GM18861 (cell line): Measurements from ENCODE around the gene GSG1L.

Experiments used
- ATAC-seq: cut with Tn5 transposase; IDR thresholded peaks from one replicate; pipeline ENCODE4 v1.9.1; 2021; ENCODE audit not compliant: unreplicated experiment

The GSG1L gene

DNA sequence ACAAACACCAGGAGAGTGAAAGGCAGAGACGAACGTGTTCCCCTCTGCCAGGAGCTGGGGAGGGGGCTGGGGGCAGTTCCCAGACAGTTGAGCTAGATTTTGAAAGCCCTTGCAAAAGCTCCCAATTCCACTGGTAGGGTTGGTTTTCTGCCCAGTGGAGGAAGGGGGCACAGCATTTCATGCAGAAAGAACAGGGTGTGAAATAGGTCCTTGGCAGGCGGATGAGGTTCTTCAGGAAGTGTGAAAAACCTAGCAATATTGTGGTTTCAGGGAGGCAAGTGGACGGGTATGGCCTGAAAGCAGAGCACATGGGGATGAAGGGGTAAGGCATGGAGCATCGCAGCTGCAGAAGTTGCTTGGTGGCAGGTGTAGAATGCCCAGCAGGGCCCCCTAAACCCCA lies 265.3 kb downstream of the GSG1L start:
- no peak for ATAC-seq

DNA sequence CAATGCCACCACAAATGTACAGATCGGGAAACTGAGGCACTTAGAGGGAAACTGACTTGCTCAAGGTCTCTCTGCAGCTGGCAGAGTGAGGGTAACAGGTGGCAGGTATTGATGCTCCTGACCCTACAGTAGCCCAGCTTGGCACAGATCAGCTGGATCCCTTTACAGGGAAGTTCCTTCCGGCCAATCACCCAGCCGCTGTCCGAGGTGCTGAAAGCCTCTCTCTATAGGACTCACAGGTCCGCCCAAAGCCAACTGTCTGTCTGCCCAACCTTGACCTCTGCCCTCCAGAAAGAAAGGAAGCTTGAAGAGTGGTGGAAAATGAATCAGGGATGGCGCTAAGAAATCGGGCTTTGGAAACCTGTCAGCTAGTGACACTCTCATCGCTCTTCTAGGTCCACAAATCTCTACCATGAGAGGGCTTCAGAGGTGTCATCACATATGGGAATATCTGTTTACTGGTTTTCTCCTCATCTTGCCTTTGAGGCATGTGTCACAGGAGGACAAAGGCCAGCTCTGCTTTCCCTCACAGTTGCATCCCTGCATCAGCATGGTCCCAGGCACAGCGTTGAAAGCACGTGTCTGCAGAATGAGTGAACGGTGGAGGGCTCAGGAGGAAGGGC lies 267.4 kb downstream of the GSG1L start:
- ATAC-seq, result no peak

DNA sequence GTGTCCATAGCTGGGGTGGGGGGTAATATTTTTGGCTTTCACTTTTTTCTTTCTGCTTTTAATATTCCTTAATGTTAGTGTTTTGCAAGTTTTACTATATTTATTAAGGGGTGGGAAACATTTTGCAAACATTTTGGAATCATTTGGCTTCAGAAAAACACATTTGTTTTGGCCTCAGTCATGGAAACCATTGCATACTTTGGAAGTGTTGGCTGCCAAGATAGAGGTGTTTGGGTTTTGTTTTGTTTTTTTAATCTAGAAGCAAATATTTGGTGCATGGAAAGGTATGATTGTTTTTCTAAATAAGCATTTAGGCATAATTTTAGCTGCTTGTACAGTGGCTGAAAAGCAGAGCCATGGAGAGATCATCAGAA lies 270.3 kb downstream of the GSG1L start:
- no peak for ATAC-seq

DNA sequence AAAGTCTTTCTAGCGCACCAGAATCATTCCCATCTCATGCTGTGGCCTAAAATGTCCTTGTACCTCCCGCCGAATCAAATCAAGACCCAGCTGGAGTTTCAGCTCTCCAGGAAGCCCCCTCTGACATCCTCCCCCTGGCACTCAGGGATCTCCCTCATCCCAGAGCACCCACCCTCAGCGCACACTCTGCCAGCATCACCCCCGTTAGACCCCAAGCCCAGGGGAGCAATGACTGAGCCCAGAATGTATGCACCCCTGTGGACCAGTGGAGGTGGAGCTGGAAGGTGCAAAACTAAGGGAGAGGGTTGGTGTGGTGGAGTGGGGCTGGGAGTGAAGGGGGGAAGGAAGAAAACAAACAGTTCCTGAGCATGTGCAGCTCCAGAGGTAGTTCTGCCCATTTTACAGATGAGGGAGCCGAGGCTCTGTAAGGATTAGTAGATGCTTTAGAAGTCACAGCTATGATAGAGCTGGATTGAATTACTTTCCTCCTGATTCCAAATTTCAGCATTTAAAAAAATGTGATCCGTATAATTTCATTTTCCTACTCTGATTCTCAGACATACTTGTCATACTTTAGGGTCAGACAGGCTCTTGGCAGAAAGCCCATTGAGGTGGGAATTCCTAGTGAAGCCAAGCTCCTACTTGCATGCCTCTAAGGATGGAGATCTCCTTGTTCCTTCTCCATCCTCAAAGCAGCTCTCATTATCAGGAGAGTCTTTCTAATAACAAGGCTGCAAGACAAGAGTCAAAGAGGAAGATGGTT lies 270.8 kb downstream of the GSG1L start:
- ATAC-seq, result no peak

DNA sequence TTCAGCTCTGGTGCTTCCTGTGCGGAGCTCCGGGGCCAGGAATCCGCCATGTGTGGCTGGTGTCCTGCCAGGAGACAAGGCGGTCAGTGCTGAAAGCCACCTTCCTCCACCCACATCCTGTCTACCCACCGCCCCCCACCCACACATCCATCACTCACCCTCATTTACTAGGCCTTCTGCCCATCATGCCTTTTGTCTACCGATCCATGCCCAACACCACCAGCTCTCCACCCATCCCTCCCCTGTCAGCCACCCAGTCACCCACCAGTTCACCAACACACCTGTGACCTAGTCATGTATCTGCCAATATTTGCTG lies 272.2 kb downstream of the GSG1L start:
- no peak for ATAC-seq

DNA sequence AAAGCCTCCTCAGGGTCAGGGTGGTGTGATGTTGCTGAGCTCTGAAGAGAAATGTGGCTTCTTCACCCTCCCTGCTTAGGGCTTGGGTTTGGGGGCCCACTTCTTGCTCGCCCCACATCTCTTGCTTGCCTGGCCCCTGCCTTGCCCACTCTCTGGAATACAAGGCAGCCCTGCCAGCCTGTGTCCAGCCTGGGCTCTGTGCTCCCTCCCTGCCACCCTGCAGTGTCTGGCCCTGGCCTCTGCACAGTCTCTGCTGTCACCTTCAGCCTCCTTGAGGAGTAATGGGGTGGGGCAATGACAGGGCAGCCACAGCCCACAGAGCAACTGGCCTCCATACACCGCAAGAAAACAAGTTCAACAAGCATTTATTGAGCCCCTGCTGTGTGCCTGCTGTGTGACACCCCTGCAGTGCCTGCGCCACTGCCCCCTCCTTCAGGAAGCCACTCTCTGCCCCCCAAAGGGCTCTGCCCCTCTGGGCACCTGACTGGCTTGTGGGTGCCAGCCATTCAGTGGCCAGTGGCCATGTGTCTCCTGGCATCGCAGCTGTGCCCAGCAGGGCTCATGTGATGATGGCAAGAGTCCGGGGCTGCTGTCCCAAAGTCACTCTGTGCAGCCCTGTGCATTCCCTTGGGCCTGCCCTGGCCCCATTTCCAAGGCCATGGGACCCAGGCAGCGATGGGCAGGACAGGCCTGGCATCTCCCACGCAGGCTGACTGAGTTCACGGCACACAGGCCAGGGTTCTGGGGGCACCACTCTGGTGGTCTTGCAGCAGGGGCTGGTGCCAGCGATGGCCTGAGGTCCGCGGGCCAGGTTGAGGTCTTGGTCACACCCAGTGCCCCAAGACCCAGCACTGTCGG lies 272.7 kb downstream of the GSG1L start:
- no peak for ATAC-seq

DNA sequence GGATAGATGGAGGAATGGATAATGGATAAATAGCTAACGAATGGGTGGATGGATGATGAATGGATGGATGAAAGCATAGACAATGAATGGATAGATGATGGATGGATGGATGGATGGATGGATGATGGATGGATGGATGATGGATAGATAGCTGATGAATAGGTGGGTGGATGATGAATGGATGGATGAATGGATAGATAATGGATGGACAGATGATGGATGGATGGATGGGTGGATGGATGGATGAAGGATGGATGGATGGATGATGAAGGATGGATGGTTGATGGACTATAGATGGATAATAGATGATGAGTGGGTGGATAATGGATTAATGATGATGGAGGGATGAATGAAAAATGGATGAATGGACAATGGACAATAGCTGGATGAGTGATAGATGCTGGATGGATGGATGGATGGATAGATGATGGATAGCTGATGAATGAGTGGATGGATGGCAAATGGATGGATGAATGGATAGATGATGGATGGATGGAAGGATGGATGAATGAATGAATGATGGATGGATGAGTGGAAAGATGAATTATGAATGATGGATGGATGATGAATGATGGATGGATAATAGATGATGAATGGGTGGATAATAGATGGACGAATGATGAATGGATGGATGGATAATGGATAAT lies 273.8 kb downstream of the GSG1L start:
- no peak for ATAC-seq

DNA sequence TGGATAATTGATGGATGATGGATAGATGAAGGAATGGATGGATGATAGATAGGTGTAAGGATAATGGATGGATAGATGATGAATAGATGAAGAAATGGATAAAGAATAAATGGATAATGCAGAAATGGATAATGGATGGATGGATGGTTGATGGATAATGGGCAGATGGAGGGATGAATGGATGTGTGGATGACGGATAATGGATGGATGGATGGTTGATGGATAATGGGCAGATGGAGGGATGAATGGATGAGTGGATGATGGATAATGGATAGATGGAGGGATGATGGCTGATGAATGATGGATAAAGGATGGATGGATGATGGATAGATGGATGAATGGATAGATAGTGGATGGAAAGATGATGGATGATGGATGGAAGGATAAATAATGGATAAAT lies 274.4 kb downstream of the GSG1L start:
- no peak for ATAC-seq

DNA sequence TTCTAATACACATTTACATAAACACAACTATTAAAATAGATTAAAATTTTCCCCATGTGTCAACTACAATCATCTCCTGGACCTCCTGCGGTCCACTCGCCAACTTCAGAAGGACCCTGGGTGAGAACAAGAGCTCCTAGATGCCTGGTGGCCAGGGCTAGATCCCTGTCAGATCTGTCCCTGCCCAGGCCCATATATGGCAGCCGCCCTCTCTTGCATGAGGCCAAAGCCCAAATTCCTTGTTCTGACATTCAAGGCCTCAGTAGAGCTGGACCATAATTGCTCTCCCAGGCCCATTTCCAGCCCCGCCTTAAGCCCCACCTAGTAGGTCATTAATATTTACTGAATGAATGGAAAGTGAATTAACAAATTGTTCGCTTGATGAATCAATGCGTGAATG lies 275.8 kb downstream of the GSG1L start:
- ATAC-seq, result no peak

DNA sequence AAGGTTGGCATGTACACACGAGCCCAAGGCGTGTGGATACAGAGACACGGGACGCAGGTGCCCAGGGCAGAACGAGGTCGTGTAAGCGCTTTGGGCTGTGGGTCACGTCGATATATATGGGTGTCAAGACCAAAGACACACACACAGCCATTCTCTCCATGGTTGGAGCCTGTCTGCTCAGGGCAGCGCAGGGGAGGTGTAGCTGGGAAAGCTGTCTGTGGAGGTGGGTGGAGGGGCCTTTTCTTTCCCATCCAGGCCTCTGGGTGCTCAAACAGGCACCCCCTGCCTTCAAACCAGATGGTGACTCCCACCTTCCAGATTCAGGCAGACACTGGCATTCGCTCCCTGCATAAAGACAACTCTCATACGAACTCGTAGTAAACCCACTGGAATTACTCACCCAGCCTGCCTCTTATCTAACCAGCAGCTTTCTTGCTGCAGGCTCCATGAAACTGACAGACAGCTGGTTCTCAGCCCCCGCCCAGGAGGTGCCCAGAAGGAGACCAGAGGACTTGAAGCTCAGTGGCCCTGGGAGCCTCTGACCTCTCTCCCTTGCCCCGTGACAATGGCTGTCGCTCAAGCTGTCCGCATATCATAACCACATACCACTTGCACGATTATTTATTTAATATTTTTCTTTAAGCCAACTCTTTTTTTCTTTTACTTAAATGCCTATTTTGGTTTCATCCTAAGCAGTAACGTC lies 276.4 kb downstream of the GSG1L start:
- ATAC-seq, result no peak

DNA sequence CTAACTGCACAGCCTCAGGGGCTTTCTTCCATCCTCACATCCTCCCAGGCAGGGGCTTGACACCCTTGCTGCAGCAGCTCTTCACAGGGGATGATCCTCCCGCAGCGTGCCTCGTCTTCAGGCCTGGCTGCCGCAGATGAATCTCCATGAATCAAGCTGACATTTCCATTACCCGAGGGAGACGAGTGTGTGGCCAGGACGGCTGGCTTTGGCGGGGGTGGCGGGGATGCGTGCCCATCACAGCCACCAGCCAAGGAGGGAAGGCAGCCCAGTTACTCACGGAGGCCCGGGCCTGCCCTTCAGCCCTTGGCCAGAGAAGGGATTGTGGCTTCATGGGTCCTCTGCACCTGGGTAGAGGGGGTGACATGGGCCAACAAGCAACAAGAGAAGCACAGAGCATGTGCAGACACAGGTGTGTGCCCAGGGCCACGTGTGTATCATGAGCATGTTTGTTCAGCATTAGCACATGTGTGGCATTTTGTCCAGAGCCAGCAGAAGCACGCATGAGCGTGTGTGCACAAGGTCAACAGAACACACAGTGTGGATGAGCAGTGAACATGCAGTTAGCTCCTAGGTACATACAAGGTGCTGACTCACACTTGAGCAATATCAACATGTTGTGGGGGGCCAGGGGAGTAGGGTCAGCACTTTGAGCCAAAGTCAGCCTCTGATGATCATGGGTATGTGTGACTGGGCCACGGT lies 277.1 kb downstream of the GSG1L start:
- no peak for ATAC-seq

DNA sequence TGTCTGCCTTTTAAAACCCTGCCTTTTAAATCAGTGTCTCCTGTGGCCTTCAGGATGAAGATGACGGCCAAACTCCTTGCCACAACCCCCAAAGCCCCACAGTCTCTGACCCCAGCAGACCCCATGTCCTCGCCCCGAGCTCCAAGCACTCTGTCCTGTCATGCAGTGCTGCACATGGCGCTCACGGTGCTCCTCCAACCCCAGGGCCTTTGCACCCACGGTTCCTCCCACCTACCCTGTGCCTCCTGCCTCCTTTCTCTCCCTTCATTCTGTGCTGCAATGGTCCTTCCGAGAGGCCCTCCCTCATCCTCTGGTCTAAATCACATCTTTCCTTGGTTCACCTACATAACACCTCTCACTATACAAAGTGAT lies 278.2 kb downstream of the GSG1L start:
- no peak for ATAC-seq

DNA sequence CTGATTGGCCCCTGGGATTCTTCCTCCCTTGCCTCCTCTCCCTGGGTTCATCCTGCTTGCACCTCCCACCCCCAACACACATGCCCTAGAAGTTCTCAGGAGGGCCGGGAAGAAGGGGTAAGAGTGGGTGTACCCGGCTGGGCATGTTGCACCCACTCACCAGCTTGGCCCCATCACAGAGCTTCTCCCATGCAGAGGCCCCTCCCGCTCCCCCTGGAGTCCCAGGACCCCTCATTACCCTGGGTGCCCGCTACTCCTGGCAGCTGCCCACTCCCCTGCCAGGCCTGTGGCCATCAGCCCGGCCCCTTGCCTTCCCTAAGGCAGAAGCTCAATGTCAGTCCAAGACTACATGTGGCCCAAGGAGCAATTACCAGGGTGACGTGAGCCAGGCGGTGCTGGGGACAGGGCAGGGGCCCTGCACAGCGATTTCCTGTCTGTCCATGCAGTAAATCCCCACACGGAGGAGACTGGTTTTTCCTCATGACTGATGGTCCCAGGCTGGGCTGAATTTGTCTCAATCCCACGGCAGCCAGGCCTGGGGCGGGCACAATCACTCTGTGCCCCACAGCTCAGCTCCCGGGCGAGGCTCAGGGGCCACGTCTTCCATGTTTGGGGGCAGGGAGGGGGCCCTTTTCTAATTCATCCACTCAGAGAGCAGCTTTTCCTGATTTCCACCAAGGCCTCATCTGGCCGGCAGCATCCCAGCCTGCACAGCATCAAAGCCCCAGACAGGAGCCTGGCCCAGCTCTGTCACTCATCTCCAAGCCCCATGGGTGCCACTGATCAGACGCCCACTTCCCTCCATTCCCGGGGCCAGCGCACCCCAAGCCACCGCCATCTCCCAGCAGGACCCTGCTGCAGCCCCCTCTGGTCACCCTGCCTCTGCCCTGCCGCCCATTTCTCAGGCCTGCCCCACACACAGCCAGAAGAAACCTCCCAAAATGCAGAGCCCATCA lies 278.9 kb downstream of the GSG1L start:
- no peak for ATAC-seq

DNA sequence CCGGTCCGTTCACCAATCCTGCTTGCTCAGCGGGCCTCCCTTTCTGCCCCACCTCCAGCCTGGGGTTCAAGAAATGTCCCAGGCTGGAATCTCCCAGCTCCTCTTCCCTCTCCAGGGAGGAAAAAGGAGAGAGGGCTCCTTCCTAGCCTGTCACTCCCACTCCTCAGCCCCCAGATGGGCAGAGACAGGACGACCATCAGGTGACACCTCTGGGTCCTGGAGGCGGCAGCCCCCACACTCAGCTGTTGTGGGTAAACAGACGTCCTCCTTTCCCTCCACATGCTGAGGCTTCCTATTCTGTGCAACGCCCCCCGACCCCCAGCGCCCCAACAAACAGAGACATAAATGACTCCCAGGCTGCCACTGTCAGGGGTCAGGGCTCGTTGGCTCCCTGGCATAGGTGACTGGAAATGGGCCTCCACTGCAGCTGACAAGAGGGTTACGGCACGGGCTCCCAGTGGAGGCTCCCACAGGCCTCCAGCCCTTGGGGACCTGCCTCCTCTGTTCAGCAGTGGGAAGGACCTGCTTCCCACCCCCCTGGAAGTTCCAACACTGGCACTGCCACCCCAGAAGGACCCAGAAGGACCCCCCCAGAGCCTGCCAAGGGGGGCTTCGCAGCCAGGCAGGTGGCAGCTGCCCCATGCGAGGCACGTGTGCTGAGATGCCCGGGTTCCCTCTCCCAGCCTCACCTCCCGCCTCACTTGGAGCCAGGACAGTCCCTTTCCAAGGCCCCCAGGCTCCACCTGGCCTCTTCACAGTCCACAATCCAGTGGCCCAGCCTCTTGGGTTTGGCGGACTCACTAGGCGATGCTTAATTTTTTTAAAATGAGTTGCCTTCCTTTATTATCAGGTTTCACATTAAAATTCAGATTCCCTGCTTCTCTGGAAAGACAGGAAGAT lies 281.3 kb downstream of the GSG1L start:
- no peak for ATAC-seq

DNA sequence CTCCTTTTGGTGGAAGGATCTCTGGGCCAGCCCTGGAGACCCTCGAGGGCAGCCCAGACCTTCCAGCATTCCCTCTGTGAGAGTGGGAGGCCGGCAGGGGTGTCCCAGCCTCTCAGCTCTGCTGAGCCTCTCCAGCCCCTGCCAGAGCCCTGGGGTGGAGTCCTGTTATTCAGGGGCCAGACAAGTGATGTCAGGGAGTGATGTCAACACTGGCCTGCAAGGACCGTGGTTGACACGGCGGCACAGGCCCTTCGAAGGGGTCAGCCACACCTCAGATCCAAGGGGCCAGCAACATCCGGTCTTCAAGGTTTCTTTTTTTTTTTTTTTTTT lies 282.4 kb downstream of the GSG1L start:
- no peak for ATAC-seq

DNA sequence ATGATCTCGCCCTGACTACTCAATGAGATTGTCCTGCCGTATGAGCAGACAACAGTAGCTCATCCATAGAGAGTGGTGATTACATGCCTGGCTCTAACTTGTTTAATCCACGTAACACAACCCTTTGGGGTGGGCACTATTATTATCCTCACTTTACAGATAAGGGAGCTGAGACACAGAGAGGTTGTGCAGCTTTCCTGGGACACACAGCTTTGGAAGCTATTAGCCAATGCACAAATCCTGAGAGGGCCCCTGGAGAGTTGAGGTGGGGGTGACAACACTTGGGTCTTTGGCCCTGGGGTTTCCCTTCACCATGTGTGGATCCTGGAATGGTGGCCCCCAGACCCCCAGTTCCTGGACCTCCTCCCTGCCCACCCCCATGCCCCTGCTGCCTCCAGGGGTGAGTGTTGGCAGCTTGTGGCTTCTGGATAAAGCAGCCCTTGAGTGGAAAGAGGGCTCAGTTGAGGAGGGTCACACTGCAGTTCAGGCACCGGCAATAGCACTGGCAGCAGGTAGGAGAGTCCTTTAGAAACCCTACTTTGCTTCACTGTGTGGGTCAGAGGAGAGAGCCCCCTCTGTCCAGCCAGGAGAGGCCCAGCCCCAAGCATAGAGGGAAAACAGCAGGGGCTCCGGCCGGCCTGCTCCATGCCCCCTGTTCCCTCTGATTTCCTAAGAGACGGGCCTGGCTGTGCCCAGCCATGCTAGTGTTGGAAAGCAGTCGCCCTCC lies 282.9 kb downstream of the GSG1L start:
- ATAC-seq, result no peak

DNA sequence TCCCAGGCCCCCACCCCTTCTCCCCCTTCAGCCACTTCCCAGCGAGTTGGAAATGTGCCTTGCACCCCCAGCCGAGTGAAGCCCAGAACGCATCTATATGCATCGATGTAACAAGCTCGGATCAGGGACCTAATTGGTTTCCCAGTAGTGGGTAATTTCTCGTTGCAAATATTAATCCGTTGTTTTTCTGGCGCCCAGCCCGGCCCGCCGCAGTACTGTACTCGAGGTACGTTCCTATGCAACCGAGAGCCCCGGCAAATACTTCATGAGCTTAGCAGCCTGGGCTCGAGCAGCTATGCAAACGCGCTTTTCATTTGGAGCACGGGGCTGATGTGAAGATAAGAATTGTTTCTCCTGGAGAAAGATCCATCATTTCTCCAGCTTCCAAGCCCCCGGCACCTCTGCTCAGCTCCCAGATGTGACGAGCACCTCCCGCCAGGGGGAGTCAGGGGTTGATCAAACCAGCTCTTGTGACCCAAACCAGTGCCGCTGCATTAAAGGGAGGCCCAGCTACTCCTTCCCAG lies 283.8 kb downstream of the GSG1L start:
- ATAC-seq, result no peak
